Stimulated activated CD4-positive, alpha-beta T cell treated with anti-CD3 and anti-CD28 coated beads, Interleukin-1b, Interleukin-23, amount 100 ng/mL, for 24 hours (primary cell): ENCODE results near the gene GALNT17.

Experiments used
- DNase-seq, 4 experiments: peaks; one replicate each; pipeline ENCODE4 v3.0.0-alpha.2; 2020; ENCODE audit warnings: low read depth in 4 of 4, low spot score in 1 of 4

GALNT17 gene

GRCh38 chr7:71453630-71454029 lies 321.7 kb downstream of the GALNT17 start:
- no peak for DNase-seq

- DNase-seq, result no peak
These were observed 323.0 kb downstream of the GALNT17 start for GRCh38 chr7:71454981-71455380.

- no peak for DNase-seq
These were observed 325.1 kb downstream of the GALNT17 start for GRCh38 chr7:71457021-71457420.

GRCh38 chr7:71457846-71458590 lies 326.1 kb downstream of the GALNT17 start:
- no peak for DNase-seq

GRCh38 chr7:71459132-71459531 lies 327.2 kb downstream of the GALNT17 start:
- DNase-seq, result no peak

- no peak for DNase-seq
These were observed 329.6 kb downstream of the GALNT17 start for GRCh38 chr7:71461572-71461971.

GRCh38 chr7:71465741-71466189 lies 333.8 kb downstream of the GALNT17 start:
- no peak for DNase-seq

GRCh38 chr7:71466448-71467145 lies 334.7 kb downstream of the GALNT17 start:
- DNase-seq, result no peak

- no peak for DNase-seq
These were observed 338.4 kb downstream of the GALNT17 start for GRCh38 chr7:71470326-71470725.

- DNase-seq, result no peak
These were observed 338.9 kb downstream of the GALNT17 start for GRCh38 chr7:71470830-71471229.

- no peak for DNase-seq
These were observed 341.0 kb downstream of the GALNT17 start for GRCh38 chr7:71472962-71473361.

- no peak for DNase-seq
These were observed 341.5 kb downstream of the GALNT17 start for GRCh38 chr7:71473366-71473967.

- DNase-seq, result no peak
These were observed 345.5 kb downstream of the GALNT17 start for GRCh38 chr7:71477441-71477840.

- DNase-seq, result no peak
These were observed 347.3 kb downstream of the GALNT17 start for GRCh38 chr7:71479231-71479630.

- DNase-seq, result no peak
These were observed 348.8 kb downstream of the GALNT17 start for GRCh38 chr7:71480791-71481190.

GRCh38 chr7:71482284-71482683 lies 350.3 kb downstream of the GALNT17 start:
- DNase-seq, result no peak

- DNase-seq, result no peak
These were observed 352.4 kb downstream of the GALNT17 start for GRCh38 chr7:71484380-71484779.

GRCh38 chr7:71485586-71485985 lies 353.6 kb downstream of the GALNT17 start:
- no peak for DNase-seq

- DNase-seq, result no peak
These were observed 354.5 kb downstream of the GALNT17 start for GRCh38 chr7:71486414-71486813.

GRCh38 chr7:71486856-71487628 lies 355.1 kb downstream of the GALNT17 start:
- DNase-seq, result no peak

- no peak for DNase-seq
These were observed 356.4 kb downstream of the GALNT17 start for GRCh38 chr7:71488308-71488707.
